Neural progenitor cell (in vitro differentiated cells): ENCODE data around the gene GPRC5A. TPM values are rescaled to one million over a fixed set of nuclear protein-coding genes. Genes with fewer than 3 reads are reported as not detected.

Source experiments
- DNase-seq: peaks from one replicate; pipeline ENCODE4 v3.0.0-alpha.2; 2016; ENCODE audit warnings: low spot score
- H2AFZ ChIP-seq: fragments of 200-600 bp; sonication (generic); replicated peaks from 2 replicates; pipeline ENCODE4 v1.6.1; 2016; ENCODE audit warnings: antibody characterized with exemption
- H3F3A ChIP-seq: fragments of 200-600 bp; sonication (generic); 2 replicates; pipeline ENCODE4 v1.6.1; 2016; ENCODE audit warnings: antibody characterized with exemption, low read depth
- H3K27ac ChIP-seq: fragments of 200-600 bp; sonication (generic); 2 replicates; pipeline ENCODE4 v1.5.1; 2016; ENCODE audit warnings: mild to moderate bottlenecking
- H3K27me3 ChIP-seq: fragments of 200-600 bp; sonication (generic); 2 replicates; pipeline ENCODE4 v1.6.1; 2016; ENCODE audit warnings: mild to moderate bottlenecking, moderate library complexity
- H3K36me3 ChIP-seq: fragments of 200-600 bp; sonication (generic); 2 replicates; pipeline ENCODE4 v1.5.1; 2016
- H3K4me1 ChIP-seq: fragments of 200-600 bp; sonication (generic); 2 replicates; pipeline ENCODE4 v1.6.1; 2016; ENCODE audit warnings: mixed run types
- H3K4me2 ChIP-seq: fragments of 200-600 bp; sonication (generic); 2 replicates; pipeline ENCODE4 v1.6.1; 2016
- H3K4me3 ChIP-seq: fragments of 200-600 bp; sonication (generic); 2 replicates; pipeline ENCODE4 v1.5.1; 2016
- H3K79me2 ChIP-seq: fragments of 200-600 bp; sonication (generic); 2 replicates; pipeline ENCODE4 v1.6.1; 2016; ENCODE audit warnings: low read depth
- H3K9ac ChIP-seq: fragments of 200-600 bp; sonication (generic); 2 replicates; pipeline ENCODE4 v1.6.1; 2016
- H3K9me3 ChIP-seq: fragments of 200-600 bp; sonication (generic); 2 replicates; pipeline ENCODE4 v1.5.1; 2016; ENCODE audit warnings: low read depth
- H4K20me1 ChIP-seq: fragments of 200-600 bp; sonication (generic); 2 replicates; pipeline ENCODE4 v1.6.1; 2016; ENCODE audit warnings: low read depth
- H3K27ac Mint-ChIP-seq: 3 replicates; pipeline ENCODE4 v1.8.0; 2021; ENCODE audit warnings: mixed read lengths
- H3K27me3 Mint-ChIP-seq: 2 replicates; pipeline ENCODE4 v1.8.0; 2022; ENCODE audit warnings: low read depth, mild to moderate bottlenecking, inconsistent platforms, moderate library complexity, mixed read lengths; ENCODE audit not compliant: insufficient read depth
- H3K36me3 Mint-ChIP-seq: 3 replicates; pipeline ENCODE4 v1.8.0; 2021; ENCODE audit warnings: mixed read lengths
- H3K4me1 Mint-ChIP-seq: 3 replicates; pipeline ENCODE4 v1.8.0; 2021; ENCODE audit warnings: mixed read lengths
- H3K4me3 Mint-ChIP-seq: 3 replicates; pipeline ENCODE4 v1.8.0; 2021; ENCODE audit warnings: mild to moderate bottlenecking, moderate library complexity, mixed read lengths
- H3K9me3 Mint-ChIP-seq: 3 replicates; pipeline ENCODE4 v1.8.0; 2020; ENCODE audit warnings: mixed read lengths
- EZH2 ChIP-seq: fragments of 200-600 bp; sonication (generic); IDR thresholded peaks from 2 replicates; pipeline ENCODE4 v1.6.1; 2017; ENCODE audit warnings: antibody characterized with exemption, mild to moderate bottlenecking, moderate library complexity
- EZH2phosphoT487 ChIP-seq: fragments of 200-600 bp; sonication (generic); IDR thresholded peaks from 2 replicates; pipeline ENCODE4 v1.6.1; 2017; ENCODE audit warnings: antibody characterized with exemption
- total RNA-seq: library from RNA; depleted of rRNA; stranded (reverse); fragments of >200 nt; gene quantifications from 2 replicates; pipeline ENCODE4 v1.2.3, GENCODE V29; 2015; ENCODE audit warnings: low replicate concordance
- TF ChIP-seq, protein P1 (sequence below): fragments of 200-600 bp; sonication (generic); IDR thresholded peaks from 2 replicates; pipeline ENCODE4 v1.5.1; 2017; ENCODE audit warnings: antibody characterized with exemption, mild to moderate bottlenecking

GPRC5A gene
- total RNA-seq, 1 donor from 2014 or later: not detected

- H3K27me3 Mint-ChIP-seq: peaks cover 4% of the 10 kb centered on the region
- H3K9ac ChIP-seq: no peak within 1 kb of the TSS
- no peaks in the 10 kb centered on the region for H3K36me3 ChIP-seq
- H2AFZ ChIP-seq: no peak within 1 kb of the TSS
- H3F3A ChIP-seq: no peaks in the 10 kb centered on the region
- no peaks in the 10 kb centered on the region for H3K9me3 ChIP-seq
- H3K9me3 Mint-ChIP-seq: peaks cover 2% of the 10 kb centered on the region
- no peaks in the 10 kb centered on the region for H3K4me1 ChIP-seq
- no peak within 1 kb of the TSS for H3K4me2 ChIP-seq
- H3K27me3 ChIP-seq: no peaks in the 10 kb centered on the region
- no peak within 1 kb of the TSS for H3K4me3 Mint-ChIP-seq
- H3K27ac Mint-ChIP-seq: no peak within 1 kb of the TSS
- no peak for DNase-seq
- no peaks in the 10 kb centered on the region for H3K79me2 ChIP-seq
- no peaks in the 10 kb centered on the region for H3K36me3 Mint-ChIP-seq
- H3K27ac ChIP-seq: no peak within 1 kb of the TSS
- peaks cover 4% of the 10 kb centered on the region for H3K4me1 Mint-ChIP-seq
- no peak within 1 kb of the TSS for H3K4me3 ChIP-seq
- no peaks in the 10 kb centered on the region for H4K20me1 ChIP-seq
- TF ChIP-seq EZH2phosphoT487 (no peak), EZH2 (no peak)
- TF ChIP-seq, protein P1, sequence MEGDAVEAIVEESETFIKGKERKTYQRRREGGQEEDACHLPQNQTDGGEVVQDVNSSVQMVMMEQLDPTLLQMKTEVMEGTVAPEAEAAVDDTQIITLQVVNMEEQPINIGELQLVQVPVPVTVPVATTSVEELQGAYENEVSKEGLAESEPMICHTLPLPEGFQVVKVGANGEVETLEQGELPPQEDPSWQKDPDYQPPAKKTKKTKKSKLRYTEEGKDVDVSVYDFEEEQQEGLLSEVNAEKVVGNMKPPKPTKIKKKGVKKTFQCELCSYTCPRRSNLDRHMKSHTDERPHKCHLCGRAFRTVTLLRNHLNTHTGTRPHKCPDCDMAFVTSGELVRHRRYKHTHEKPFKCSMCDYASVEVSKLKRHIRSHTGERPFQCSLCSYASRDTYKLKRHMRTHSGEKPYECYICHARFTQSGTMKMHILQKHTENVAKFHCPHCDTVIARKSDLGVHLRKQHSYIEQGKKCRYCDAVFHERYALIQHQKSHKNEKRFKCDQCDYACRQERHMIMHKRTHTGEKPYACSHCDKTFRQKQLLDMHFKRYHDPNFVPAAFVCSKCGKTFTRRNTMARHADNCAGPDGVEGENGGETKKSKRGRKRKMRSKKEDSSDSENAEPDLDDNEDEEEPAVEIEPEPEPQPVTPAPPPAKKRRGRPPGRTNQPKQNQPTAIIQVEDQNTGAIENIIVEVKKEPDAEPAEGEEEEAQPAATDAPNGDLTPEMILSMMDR: no peak
Observed at GRCh38 chr12:12952036-12952435, 60.7 kb downstream of the GPRC5A start, which contains the start of gene GPRC5D. GPRC5D (minus strand) TSS chr12:12952170; CDS start chr12:12950384, 1,786 bp downstream.

- Histone ChIP-seq H3K36me3 (no peaks in the 10 kb centered on the region), H3K9ac (no peak overlapping the region), H3K4me2 (no peak overlapping the region), H3K27me3 (no peaks in the 10 kb centered on the region), H3K79me2 (no peaks in the 10 kb centered on the region), H3K9me3 (no peaks in the 10 kb centered on the region), H2AFZ (no peak overlapping the region), H3K4me3 (no peak overlapping the region), H3K27ac (no peak overlapping the region), H3F3A (no peaks in the 10 kb centered on the region), H3K4me1 (no peaks in the 10 kb centered on the region), H4K20me1 (no peaks in the 10 kb centered on the region)
- H3K27ac Mint-ChIP-seq: no peak overlapping the region
- H3K4me1 Mint-ChIP-seq: peaks cover 4% of the 10 kb centered on the region
- H3K27me3 Mint-ChIP-seq: peaks cover 4% of the 10 kb centered on the region
- no peak overlapping the region for H3K4me3 Mint-ChIP-seq
- H3K9me3 Mint-ChIP-seq: peaks cover 2% of the 10 kb centered on the region
- no peak for DNase-seq
- TF ChIP-seq EZH2phosphoT487 (no peak), EZH2 (no peak)
- TF ChIP-seq, protein P1: no peak
- no peaks in the 10 kb centered on the region for H3K36me3 Mint-ChIP-seq
Observed at GRCh38 chr12:12954356-12954755, 63.0 kb downstream of the GPRC5A start.

GRCh38 chr12:12954878-12955625, 63.7 kb downstream of the GPRC5A start:
- no peak overlapping the region for H2AFZ ChIP-seq
- no peak for DNase-seq
- peaks cover 4% of the 10 kb centered on the region for H3K27me3 Mint-ChIP-seq
- no peaks in the 10 kb centered on the region for H3K36me3 ChIP-seq
- peaks cover 4% of the 10 kb centered on the region for H3K4me1 Mint-ChIP-seq
- H3K4me2 ChIP-seq: no peak overlapping the region
- H3F3A ChIP-seq: no peaks in the 10 kb centered on the region
- H3K4me3 Mint-ChIP-seq: peak overlapping the region; percentile 18
- no peaks in the 10 kb centered on the region for H3K79me2 ChIP-seq
- H3K9me3 ChIP-seq: no peaks in the 10 kb centered on the region
- no peaks in the 10 kb centered on the region for H3K27me3 ChIP-seq
- H4K20me1 ChIP-seq: no peaks in the 10 kb centered on the region
- no peak overlapping the region for H3K9ac ChIP-seq
- H3K4me1 ChIP-seq: no peaks in the 10 kb centered on the region
- no peak overlapping the region for H3K4me3 ChIP-seq
- no peak for TF ChIP-seq EZH2
- H3K36me3 Mint-ChIP-seq: no peaks in the 10 kb centered on the region
- H3K27ac Mint-ChIP-seq: no peak overlapping the region
- no peak overlapping the region for H3K27ac ChIP-seq
- H3K9me3 Mint-ChIP-seq: peaks cover 2% of the 10 kb centered on the region

DNA sequence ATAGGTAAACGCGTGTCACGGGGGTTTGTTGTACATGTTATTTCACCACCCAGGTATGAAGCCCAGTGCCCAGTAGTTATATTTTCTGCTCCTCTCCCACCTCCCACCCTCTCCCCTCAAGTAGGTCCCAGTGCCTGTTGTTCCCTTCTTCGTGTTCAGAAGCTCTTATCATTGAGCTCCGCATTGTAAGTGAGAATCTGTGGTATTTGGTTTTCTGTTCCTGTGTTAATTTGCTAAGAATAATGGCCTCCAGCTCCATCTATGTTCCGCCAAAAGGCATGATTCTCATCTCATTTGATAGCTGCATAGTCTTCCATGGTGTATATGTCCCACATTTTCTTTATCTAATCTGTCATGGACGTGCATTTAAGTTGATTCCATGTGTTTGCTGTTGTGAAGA, 67.5 kb downstream of the GPRC5A start:
- Histone ChIP-seq H3K4me1 (no peaks in the 10 kb centered on the region), H3K4me2 (no peak overlapping the region), H2AFZ (no peak overlapping the region), H4K20me1 (no peaks in the 10 kb centered on the region), H3K4me3 (no peak overlapping the region), H3K36me3 (no peaks in the 10 kb centered on the region), H3K9me3 (no peaks in the 10 kb centered on the region), H3K27ac (no peak overlapping the region), H3K79me2 (no peaks in the 10 kb centered on the region), H3K9ac (no peak overlapping the region), H3K27me3 (no peaks in the 10 kb centered on the region), H3F3A (no peaks in the 10 kb centered on the region)
- H3K4me3 Mint-ChIP-seq: no peak overlapping the region
- H3K27ac Mint-ChIP-seq: no peak overlapping the region
- peaks cover 9% of the 10 kb centered on the region for H3K4me1 Mint-ChIP-seq
- H3K27me3 Mint-ChIP-seq: no peaks in the 10 kb centered on the region
- DNase-seq: no peak
- no peaks in the 10 kb centered on the region for H3K36me3 Mint-ChIP-seq
- no peaks in the 10 kb centered on the region for H3K9me3 Mint-ChIP-seq
- no peak for TF ChIP-seq EZH2phosphoT487
- no peak for TF ChIP-seq EZH2
- TF ChIP-seq, protein P1: no peak
